ENCODE measurements around the gene COLEC12.

The COLEC12 gene

DNA sequence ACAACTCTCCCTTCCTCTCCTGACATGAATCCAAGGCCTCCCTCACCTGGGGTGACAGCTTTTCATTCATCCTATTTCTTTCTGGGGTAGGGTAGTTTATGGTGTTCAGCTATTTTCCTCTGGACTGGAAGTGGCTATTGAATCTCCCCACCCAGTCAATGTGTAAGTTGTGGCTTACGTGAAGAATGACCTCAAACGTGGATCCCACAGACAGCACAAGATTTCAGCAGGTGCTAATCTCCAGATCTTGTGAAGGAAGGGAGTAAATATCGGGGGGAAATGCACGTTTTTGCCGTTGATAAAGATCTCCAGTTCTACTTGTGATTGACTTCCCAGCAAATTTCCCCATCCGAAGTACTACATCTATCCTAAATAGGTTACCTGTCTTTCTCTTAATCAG is 161.3 kb downstream of the COLEC12 start:
- TF ChIP-seq, protein P1, sequence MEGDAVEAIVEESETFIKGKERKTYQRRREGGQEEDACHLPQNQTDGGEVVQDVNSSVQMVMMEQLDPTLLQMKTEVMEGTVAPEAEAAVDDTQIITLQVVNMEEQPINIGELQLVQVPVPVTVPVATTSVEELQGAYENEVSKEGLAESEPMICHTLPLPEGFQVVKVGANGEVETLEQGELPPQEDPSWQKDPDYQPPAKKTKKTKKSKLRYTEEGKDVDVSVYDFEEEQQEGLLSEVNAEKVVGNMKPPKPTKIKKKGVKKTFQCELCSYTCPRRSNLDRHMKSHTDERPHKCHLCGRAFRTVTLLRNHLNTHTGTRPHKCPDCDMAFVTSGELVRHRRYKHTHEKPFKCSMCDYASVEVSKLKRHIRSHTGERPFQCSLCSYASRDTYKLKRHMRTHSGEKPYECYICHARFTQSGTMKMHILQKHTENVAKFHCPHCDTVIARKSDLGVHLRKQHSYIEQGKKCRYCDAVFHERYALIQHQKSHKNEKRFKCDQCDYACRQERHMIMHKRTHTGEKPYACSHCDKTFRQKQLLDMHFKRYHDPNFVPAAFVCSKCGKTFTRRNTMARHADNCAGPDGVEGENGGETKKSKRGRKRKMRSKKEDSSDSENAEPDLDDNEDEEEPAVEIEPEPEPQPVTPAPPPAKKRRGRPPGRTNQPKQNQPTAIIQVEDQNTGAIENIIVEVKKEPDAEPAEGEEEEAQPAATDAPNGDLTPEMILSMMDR (IDR thresholded peaks at IDR 0.05; ENCODE audit: low read depth, low read length, missing control alignments), result no peak
- no peak for DNase-seq (ENCODE audit: extremely low read depth, low read depth)
- no peak overlapping the region for H3K4me3 ChIP-seq (replicated peaks; ENCODE audit: low read depth, low read length)

DNA sequence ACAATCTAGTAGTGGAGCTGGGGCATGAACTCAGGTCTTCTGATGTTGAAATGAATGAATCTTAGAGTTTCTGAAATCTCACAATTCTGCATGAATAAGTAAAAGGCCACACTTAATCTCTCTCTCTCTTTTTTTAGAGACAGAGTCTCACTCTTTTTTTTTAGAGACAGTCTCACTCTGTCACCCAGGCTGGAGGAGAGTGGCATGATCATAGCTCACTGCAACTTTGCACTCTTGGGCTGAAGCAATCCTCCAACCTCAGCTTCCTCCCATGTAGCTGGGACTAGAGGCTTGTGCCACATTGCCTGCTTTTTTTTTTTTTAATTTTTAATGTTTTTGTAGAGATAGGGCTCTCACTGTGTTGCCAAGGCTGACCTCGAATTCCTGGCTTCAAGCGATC is 163.8 kb downstream of the COLEC12 start:
- no peak overlapping the region for H3K4me3 ChIP-seq (replicated peaks; ENCODE audit: low read depth, low read length)
- TF ChIP-seq, protein P1 (IDR thresholded peaks at IDR 0.05; ENCODE audit: low read depth, low read length, missing control alignments), result no peak
- no peak for DNase-seq (ENCODE audit: extremely low read depth, low read depth)

DNA sequence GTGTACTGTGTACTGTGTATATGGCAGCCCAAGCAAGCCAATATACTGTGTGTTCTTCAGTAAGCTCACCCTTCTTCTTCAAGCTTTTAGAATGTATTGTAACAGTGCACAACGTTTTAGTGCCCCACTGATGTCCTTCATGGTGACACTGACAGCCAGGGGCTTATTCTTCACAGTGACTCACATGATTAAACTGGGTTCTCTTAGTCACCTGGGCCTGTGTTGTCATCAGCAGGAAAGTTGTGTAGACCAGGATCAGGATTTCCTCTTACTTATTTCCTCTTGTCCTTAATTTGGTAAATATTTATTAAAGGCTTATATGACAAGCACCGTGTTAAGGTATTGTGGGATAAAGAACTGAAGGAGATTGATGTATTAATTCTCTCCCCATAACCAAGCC is 164.8 kb downstream of the COLEC12 start:
- no peak overlapping the region for H3K4me3 ChIP-seq (replicated peaks; ENCODE audit: low read depth, low read length)
- TF ChIP-seq, protein P1 (IDR thresholded peaks at IDR 0.05; ENCODE audit: low read depth, low read length, missing control alignments), result no peak
- DNase-seq (ENCODE audit: extremely low read depth, low read depth), result no peak

DNA sequence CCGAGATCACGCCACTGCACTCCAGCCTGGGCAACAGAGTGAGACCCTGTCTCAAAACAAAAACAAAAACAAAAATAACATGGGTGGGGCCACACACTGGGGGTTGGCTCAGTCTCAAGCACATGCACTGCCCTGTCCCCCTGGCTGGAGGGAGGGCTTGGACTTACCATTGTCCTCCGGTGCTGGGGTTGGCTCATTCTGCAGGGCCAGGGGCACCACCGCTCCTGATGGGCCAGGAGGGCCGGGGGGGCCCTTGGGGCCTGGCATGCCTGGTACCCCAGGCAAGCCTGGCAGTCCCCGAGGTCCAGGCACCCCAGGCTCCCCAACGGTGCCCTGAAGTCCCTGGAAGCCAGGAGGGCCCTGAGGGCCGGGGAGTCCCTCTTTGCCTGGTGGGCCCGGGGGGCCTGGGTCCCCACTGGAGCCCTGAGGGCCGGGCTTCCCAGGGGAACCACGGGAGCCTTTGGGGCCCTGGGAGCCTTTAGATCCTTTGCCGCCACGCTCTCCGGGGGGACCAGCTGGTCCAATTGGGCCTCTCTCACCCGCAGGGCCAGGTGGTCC is 165.8 kb downstream of the COLEC12 start:
- DNase-seq (ENCODE audit: extremely low read depth, low read depth), result no peak
- TF ChIP-seq, protein P1 (IDR thresholded peaks at IDR 0.05; ENCODE audit: low read depth, low read length, missing control alignments), result no peak
- no peak overlapping the region for H3K4me3 ChIP-seq (replicated peaks; ENCODE audit: low read depth, low read length)

DNA sequence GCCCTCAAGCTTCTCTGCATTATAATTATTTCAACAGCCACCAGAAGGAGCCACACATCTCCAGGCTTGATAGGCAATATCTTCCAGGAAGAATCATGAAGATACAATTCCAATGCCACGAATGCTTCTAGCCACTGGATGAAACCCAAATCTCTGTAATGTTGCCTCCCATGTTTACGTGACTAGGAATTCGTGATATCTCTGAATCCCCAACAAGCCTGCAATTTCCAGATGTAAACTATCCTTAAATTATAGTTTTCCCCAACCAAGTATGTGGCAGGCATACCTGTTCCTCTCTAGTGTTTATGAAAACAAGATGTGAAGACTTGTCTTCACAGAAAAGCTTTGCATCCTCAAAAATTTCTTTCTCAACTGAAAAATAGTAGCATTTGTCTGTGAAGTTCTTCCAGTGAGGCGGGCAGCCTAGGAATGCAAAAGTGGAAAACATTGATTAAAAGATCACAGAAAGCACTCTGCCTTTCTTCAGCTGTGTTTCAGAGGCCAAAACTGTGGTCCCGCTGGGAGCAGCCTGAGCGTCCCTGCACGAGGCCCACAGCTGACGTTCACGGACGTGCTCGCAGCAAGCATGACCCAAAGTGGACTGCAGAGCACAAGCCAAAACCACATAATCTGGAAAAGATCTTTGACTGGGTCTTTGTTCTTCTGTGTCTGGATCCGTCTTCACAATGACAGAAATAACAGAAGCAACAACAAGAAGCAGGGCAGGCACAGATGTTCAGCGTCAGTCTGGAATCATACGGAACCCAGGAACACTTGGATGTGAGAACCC is 167.6 kb downstream of the COLEC12 start:
- no peak overlapping the region for H3K4me3 ChIP-seq (replicated peaks; ENCODE audit: low read depth, low read length)
- peak; percentile 66 for DNase-seq (ENCODE audit: extremely low read depth, low read depth)
- TF ChIP-seq, protein P1 (IDR thresholded peaks at IDR 0.05; ENCODE audit: low read depth, low read length, missing control alignments), result no peak

DNA sequence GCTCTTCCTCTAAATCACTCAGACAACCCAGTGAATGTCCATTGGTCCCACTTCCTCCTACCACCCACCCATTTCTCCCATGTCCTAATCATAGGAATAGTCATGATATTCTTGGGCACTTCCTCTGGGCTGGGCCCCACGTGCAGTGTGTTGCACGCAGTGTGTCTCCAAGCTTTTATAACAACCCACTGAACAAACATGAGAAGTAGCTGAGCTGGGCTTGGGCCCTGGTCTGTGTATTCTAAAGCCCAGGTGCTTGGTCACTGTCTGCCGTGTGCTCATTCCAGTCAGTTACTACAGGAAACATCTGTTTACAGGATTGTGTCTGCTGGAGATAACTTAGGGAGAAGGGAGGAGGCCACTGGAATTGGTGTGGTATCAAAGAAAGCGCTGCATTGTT is 168.5 kb downstream of the COLEC12 start:
- peak; percentile 29 for DNase-seq (ENCODE audit: extremely low read depth, low read depth)
- H3K4me3 ChIP-seq (replicated peaks; ENCODE audit: low read depth, low read length), result no peak overlapping the region

More for the DNA sequence above, 168.5 kb downstream of the COLEC12 start:
- TF ChIP-seq, protein P1 (IDR thresholded peaks at IDR 0.05; ENCODE audit: low read depth, low read length, missing control alignments), result no peak

Data from HFF-Myc (cell line).